GM20000 (cell line): ENCODE measurements around the gene MRPL54.
"Not testable (repeated sequence)": the region's sequence is repeated elsewhere in the genome, so short reads cannot be mapped to it uniquely, and the experiment has no call there.

Experiments
- DNase-seq: peaks from one replicate; pipeline ENCODE4 v3.0.0; 2012; ENCODE audit warnings: low spot score
- TF ChIP-seq, protein P1 (sequence below): IDR thresholded peaks from 2 replicates; pipeline ENCODE4 v1.5.1; 2012; ENCODE audit warnings: mild to moderate bottlenecking, control low read depth; ENCODE audit errors: extremely low read depth, missing control alignments

The MRPL54 gene

DNA sequence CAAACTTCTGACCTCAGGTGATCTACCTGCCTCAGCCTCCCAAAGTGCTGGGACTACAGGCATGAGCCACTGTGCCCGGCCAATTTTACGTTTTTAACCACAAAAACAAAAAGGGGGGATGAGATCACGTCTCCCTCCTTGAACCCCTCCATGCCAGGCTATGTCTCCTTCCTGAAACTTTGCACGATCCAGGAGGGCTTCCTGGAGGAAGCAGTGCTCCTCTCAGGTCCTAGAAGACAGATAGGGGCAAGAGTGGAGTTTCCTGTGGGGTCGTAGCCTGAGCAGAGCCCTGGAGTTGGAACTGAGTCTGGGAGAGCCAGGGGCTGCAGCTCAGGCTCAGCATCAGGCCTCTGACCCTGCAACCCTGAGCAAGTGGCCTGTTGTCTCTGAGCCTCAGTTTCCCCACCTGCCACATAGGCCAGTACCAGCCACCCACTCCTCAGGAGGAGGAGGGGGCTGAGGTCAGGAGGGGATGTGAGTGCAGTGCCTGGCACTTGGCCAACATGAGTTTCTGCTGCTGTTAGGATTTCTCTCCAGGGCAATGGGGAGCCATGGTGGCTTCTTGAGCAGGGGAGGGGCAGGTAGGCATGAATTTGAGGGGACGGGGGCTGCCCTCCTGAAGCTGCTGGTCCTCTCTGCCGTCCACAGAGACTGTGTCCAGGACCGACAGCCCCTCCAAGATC lies 17.0 kb upstream of the MRPL54 start:
- TF ChIP-seq, protein P1, sequence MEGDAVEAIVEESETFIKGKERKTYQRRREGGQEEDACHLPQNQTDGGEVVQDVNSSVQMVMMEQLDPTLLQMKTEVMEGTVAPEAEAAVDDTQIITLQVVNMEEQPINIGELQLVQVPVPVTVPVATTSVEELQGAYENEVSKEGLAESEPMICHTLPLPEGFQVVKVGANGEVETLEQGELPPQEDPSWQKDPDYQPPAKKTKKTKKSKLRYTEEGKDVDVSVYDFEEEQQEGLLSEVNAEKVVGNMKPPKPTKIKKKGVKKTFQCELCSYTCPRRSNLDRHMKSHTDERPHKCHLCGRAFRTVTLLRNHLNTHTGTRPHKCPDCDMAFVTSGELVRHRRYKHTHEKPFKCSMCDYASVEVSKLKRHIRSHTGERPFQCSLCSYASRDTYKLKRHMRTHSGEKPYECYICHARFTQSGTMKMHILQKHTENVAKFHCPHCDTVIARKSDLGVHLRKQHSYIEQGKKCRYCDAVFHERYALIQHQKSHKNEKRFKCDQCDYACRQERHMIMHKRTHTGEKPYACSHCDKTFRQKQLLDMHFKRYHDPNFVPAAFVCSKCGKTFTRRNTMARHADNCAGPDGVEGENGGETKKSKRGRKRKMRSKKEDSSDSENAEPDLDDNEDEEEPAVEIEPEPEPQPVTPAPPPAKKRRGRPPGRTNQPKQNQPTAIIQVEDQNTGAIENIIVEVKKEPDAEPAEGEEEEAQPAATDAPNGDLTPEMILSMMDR: no peak
- no peak for DNase-seq

DNA sequence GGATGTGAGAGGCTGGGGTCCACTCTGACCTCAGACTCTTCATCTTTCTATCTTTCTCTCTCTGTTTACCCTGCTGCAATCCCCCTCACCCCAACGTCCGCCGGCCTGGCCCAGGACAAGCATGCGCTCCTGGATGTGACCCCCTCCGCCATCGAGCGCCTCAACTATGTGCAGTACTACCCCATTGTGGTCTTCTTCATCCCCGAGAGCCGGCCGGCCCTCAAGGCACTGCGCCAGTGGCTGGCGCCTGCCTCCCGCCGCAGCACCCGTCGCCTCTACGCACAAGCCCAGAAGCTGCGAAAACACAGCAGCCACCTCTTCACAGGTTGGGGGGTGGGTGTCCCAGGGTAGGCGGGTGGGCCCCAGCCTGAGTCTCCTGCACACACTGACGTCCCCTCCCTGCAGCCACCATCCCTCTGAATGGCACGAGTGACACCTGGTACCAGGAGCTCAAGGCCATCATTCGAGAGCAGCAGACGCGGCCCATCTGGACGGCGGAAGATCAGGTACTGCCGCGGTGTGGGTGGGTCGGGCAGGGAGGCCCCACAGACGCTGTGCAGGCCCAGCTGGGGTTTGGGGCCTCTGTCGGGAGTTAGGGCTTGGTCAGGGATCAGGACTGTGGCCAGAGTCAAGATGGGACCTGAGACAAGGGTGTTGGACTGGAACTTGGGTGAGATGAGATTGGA lies 16.0 kb upstream of the MRPL54 start:
- no peak for DNase-seq
- TF ChIP-seq, protein P1: no peak

DNA sequence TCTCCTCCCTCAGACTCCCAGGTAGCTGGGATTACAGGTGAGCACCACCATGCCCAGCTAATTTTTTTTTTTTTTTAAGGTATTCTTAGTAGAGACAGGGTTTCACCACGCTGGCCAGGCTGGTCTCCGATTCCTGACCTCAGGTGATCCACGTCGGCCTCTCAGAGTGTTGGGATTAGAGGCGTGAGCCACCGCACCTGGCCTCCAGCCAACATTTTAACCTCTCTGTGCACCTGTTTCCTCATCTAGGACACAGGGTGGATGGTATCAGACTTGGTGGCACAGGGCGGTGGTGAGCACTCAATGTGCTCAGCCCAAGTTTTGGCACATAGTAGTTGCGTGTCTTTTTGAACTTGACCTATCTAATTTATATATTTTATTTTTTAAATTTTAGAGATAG lies 13.5 kb upstream of the MRPL54 start:
- TF ChIP-seq, protein P1: no peak
- no peak for DNase-seq

DNA sequence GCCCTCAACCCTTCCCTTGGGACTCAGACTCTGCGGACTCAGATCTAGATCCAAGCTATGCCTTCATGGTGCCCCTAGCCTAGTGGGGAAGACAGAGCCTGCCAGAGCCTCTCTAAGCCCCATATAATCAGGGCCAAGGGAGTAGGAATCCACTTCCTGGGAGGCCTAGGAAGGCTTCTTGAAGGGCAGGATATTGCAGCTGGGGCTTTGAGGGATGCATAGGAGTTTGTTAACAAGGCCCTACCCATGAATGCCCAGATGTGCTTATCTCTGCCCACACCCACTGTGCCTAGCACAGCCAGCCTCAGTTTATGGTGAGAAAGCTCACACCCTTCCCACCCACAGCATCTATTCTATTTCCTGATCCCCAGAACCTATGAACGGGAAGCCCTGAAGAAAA lies 12.3 kb upstream of the MRPL54 start:
- no peak for DNase-seq
- TF ChIP-seq, protein P1: no peak

DNA sequence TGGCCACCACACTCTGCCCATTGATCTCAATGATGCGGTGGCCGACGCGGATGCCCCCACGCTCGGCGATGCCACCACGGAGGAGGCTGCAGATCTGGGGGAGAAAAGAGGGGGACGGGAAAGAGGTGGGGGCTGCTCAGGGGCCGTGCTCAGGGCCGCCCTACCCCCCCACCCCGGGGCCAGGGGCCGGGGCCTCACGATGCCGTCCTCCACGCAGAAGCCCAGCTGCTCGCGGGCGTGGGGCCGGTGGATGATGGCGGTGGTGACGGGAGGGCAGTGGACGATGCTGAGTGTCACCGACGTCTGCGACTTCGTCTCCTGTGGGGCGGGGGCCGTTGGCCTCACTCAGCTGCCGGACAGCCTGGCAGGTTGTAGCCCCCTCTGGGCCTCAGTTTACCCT lies 11.2 kb upstream of the MRPL54 start:
- TF ChIP-seq, protein P1: no peak
- DNase-seq: no peak

DNA sequence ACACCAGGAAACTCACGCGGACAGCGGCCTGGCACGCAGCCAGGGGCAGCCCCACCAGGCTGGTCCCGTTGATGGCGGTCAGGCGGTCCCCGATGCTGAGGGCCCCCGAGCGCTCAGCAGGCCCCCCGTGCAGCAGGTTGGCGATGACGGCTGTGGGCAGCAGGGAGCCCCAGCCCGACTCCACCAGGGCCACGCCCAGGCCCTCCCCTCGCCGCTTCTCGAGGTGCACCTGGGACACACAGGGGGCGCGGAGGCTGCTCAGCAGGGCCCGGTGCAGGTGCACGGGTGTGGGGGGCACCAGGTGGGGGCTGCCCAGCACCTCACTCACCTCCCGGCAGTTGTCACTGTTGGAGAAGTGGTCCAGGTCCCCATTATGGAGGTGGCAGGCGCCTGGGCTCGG lies 10.0 kb upstream of the MRPL54 start:
- TF ChIP-seq, protein P1: no peak
- DNase-seq: no peak

DNA sequence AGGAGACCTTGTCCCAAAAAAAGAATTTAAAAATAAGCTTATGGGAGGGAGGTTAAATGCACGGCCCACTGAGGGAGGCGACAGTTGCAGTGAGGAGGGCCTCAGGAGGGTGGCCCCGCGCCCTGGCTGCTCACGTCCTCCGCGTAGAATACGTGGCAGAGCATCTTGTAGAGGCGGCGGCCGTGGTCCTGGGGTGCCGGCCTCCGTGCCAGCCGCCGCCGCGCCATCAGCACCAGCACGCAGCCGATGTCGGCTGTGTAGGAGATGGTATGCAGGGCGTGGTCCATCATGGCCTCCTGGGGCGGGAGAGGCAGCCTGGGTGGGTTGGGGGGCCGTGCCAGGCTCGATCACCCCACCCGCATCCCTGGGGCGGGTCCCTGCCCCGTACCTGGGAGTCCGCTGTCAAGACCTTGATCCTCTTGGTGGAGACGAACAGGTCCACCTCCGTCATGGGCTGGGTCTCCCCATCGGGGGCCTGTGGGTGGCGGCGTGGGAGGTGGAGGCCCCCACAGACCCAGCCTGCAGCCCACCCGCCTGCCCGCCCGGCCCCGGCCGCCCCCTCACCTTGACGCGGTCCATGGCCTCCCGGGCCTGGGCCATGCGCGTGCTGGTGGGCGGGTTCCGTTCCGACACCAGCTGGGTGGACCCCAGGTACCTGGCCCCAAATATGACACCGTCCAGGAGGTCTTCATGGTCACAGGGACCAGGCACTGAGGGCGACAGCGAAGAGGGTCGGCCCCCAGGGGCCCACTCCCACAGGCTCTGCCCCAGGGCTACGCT lies 8.7 kb upstream of the MRPL54 start:
- DNase-seq: no peak
- TF ChIP-seq, protein P1: no peak

DNA sequence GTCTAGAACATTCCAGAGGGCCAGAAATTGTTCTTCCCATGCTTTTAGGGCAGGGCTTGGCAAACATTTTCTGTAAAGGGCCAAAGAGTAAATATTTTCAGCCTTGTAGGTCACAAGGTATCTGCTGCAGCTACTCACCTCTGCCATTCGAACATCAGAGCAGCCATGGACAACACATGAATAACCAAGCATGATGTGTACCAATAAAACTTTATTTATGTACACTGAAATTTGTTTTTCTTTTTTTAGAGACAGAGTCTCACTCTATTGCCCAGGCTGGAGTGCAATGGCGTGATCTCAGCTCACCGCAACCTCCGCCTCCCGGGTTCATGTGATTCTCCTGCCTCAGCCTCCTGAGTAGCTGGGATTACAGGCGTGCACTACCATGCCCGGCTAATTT lies 4.8 kb upstream of the MRPL54 start:
- DNase-seq: not testable (repeated sequence)

DNA sequence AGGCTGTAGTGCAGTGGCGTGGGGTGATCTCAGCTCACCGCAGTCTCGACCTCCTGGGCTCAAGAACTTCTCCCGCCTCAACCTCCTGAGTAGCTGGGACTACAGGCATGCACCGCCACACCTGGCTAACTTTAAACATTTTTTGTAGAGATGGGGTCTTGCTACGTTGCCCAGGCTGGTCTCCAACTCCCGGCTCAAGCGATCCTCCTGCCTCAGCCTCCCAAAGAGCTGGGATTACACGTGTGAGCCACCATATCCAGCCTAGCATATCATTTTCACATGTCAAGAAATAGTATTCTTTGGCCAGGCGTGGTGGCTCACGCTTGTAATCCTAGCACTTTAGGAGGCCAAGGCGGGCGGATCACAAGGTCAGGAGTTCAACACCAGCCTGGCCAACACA lies 4.2 kb upstream of the MRPL54 start:
- DNase-seq: not testable (repeated sequence)
